Hepatocyte (in vitro differentiated cells): Measurements from ENCODE around the gene SRXN1.

ENCODE experiments used
- EZH2 ChIP-seq: fragments of 200-600 bp; sonication (generic); IDR thresholded peaks from 2 replicates; pipeline ENCODE4 v1.6.1; 2016; ENCODE audit warnings: antibody characterized with exemption, mild to moderate bottlenecking, borderline replicate concordance
- EZH2phosphoT487 ChIP-seq: fragments of 200-600 bp; sonication (generic); IDR thresholded peaks from one replicate; pipeline ENCODE4 v1.6.1; 2018; ENCODE audit warnings: antibody characterized with exemption, mild to moderate bottlenecking, low read depth, moderate library complexity; ENCODE audit not compliant: unreplicated experiment, severe bottlenecking
- TF ChIP-seq, protein P1 (sequence below): fragments of 200-600 bp; sonication (generic); IDR thresholded peaks from 2 replicates; pipeline ENCODE4 v1.5.1; 2016; ENCODE audit warnings: antibody characterized with exemption, mild to moderate bottlenecking; ENCODE audit not compliant: poor library complexity

- TF ChIP-seq, protein P1, sequence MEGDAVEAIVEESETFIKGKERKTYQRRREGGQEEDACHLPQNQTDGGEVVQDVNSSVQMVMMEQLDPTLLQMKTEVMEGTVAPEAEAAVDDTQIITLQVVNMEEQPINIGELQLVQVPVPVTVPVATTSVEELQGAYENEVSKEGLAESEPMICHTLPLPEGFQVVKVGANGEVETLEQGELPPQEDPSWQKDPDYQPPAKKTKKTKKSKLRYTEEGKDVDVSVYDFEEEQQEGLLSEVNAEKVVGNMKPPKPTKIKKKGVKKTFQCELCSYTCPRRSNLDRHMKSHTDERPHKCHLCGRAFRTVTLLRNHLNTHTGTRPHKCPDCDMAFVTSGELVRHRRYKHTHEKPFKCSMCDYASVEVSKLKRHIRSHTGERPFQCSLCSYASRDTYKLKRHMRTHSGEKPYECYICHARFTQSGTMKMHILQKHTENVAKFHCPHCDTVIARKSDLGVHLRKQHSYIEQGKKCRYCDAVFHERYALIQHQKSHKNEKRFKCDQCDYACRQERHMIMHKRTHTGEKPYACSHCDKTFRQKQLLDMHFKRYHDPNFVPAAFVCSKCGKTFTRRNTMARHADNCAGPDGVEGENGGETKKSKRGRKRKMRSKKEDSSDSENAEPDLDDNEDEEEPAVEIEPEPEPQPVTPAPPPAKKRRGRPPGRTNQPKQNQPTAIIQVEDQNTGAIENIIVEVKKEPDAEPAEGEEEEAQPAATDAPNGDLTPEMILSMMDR, result no peak
- no peak for TF ChIP-seq EZH2phosphoT487
- TF ChIP-seq EZH2, result no peak
Observed at GRCh38 chr20:618980-619379, 34.0 kb downstream of the SRXN1 start.
